Right lung (tissue), 5 donors: Measurements from ENCODE around the gene PICK1. TPM values are rescaled to one million over a fixed set of nuclear protein-coding genes. Genes with fewer than 3 reads are reported as not detected.
A peak's percentile ranks its signal among the peaks of the same experiment; 100 is the strongest.
"Not testable (repeated sequence)": the region's sequence is repeated elsewhere in the genome, so short reads cannot be mapped to it uniquely, and the experiment has no call there.

Experiments used
- DNase-seq, 2 donors: peaks; one replicate each; pipeline ENCODE4 v3.0.0-alpha.2; 2013
- polyA plus RNA-seq, 5 donors: library from polyadenylated mRNA; unstranded; fragments of 120-200 nt; gene quantifications; one replicate each; pipeline versions ENCODE4 v1.2.1 to v1.2.3, GENCODE V29; 2013; ENCODE audit warnings: inconsistent platforms in 1 of 5, low replicate concordance in 1 of 5; ENCODE audit not compliant: insufficient read length in 5 of 5, insufficient read depth in 1 of 5

PICK1 gene
- polyA plus RNA-seq, 5 donors: 21.1 to 31.6 (median 29.0) TPM

DNA sequence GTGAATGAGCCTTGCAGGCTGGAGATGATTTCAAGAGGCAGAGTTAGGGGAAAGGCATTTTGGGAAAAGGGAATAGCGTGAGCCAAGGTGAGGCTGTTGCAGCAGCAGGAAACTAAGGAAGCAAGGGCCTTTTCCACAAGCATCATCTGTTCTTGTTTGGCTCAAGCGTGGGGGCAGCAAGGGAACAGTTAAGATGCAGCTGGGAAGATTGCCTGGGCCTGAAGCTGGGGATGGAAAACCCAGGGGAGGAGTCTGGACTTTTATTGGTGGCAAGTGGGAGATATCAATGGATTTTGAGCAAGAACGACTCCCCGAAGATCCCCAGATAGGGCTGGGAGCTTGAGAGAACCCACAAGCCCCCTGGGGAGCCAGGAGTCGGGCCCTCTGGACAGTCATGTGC is 27.3 kb upstream of the PICK1 start:
- no peak for DNase-seq

DNA sequence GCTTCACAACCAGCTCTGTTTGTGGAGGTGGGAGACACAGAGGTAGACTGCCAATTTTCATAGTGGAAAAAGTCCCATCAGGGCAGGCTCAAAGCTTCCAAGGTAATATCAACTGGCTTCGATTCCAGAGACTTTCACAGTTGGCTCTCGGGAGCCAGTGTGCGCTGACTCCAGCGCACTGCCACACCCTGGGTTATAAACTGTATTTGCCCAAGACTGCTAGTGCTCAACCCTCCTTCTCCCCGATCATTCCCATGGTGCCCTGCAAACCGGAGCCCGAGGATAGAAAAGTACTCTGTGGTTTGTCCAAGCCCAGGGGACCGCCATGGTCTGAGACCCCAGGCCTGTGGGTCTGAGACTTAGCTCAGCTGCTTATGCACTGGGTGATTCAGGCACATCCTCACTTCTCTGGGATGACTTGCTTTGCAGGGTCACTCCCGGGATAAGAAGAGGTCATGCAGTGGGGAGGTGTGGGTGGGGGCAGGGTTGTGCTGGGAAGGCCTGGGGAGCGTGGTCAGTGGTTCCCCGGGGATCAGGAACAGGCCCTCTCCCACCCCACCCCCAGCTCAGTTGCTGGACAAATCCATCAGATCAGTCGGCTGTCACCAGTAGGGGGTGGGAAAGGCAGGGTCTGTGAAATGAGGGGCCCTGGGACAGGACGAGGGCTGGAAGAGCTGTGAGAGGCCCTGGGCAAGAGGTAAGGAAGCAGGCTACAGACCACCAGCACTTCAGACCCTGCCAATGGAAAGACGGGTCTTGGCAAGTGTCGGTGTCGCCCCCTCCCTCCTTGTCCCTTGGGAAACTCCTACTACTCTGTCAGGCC is 26.7 kb upstream of the PICK1 start:
- no peak for DNase-seq

DNA sequence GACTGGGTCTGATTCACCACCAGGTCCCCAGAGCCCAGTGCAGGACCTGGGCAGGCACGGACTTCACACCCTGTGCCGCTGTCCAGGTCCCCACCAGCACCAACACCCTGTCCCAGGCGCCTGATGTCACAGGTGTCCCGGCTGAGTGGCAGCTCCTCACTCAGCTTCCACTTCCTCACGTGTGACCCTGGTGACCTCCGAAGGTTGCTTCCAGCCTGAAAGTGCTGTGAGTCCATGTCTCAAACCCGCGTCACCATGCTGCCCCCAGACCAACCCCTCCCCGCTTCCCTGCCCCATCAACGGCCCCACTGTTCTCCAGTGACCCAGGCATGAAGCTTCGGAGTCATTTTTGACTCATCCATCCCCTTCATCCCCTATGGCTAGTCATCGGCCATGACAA is 25.7 kb upstream of the PICK1 start:
- DNase-seq: no peak

DNA sequence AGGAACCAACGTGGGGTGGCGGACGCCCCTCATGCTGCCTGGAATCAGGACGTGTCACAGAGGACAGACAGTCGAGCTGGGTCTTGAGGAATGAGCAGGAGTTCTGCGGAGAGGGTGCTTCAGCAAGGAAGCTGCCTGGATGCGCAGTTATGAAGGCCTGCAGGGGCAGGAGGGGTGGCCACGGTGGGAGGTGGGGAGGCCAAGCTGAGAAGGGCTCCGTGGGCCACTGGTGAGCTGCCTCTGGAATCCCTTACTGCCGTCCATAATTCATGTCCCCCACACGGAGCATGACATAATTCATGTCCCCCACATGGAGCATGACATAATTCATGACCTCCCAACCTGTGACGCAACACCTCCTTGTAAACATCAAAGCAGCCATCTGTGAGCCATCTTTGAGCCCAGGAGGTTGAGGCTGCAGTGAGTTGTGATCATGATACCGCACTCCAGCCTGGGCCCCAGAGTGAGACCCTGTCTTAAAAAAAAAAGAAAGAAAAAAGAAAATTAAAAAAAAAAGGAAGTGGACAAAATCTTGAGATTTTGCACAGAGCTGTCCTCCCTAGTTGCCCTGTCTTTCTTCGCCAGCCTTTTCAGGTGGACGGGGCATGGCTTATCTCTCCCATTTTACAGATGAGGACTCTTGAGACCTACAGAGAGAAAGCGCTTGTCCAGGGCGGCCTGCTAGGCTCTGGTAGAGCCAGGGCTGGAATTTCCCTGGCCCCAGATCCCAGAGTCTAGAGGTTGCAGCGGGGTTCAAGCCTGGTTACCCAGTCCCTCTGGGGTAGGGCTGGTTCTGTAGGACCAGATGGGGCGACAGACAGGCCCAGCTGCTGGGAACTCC is 24.3 kb upstream of the PICK1 start:
- DNase-seq: no peak

DNA sequence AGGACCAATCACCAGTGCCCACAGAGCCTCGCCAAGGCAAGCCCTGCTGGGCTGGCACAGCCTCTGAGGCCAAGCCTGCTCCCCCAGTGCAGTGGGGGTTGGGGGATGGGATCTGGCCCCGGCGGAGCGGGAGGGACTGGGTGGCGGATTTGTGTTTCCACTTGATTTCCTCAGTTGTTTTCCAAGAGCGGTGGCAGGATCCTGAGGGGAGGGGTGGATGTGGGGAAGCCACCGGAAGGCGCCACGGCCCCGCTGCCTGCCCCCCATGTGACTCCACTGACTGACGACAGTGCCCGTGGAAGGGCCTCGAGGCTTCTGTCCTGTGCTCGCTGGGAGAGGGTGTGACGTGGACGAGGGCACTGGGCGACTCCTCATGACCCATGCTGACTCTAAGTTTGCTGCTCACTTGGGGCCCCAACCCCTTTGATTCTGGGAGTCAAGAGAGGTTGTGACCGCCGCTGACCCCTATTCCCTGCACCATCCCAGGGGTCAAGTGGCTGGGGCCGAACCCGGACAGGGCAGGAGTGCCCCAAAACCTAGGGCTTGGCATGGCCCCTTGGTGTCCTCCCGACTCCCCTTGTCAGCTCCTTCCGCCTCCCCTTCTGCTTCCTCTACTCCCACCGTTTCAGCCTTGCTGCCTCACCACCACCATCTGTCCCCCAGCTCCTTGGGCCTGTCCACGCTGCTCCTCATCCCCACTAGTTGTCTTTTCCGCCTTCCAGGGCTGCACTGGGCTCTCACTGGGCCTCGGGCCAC is 23.5 kb upstream of the PICK1 start:
- no peak for DNase-seq

DNA sequence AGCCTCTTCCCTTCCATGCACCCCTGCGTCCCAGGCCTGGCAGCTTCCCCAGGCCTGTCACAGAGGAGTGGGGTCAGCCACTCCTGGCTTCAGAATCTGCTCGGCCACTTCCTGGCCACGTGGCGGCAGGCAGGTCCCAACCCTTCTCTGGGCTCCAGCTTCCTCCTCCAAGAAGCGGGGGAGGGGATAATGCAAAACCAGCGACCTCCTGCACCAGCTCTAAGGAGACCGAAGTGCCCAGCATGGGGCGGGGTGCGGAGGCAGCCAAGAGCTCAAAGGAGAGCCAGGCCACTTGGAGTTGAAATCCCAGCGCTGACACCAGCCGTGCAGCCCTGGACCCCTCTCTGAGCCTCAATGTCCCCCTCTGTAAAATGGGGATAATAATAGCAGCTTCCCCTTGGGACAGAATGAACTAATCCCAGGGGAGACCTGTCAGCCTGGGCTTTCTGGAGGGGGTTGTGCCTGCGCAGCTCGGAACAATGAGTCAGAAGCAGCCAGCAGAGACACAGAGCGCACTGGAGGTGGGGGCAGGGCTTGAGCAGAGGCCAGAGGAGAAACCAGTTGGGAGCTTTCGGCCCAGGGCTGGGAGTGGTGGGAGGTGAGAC is 22.8 kb upstream of the PICK1 start:
- peak; percentile 70 to 72 for DNase-seq

DNA sequence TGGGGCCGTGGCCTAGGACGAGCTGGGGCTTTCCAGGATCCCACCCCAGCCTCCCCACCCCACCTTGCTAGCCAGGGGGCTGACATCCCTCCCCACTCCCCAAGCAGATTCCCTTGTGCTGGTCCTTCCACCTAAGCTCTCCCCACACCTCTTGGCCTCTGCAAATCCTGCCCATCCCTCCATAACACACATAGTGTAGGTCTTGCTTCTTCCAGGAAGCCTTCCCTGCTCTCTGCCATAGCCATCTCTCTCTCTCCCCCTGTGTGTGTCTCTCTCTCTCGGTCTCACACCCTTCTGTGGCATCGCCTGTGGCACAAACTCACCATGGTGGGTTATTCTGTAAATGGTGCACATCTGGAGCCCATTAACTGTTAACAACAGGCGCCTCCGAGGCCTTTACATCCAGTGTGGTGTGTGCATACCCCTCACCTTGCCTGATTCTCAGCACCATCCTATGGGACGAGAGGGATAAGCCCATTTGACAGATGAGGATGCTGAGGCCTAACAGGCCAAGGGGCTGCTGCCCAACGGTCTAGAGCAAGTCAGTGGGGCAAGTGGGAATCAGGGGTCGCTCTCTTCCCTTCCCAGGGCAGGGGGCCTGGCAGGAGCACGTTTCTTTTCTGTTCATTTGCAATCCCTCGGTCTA is 22.2 kb upstream of the PICK1 start:
- DNase-seq: no peak

DNA sequence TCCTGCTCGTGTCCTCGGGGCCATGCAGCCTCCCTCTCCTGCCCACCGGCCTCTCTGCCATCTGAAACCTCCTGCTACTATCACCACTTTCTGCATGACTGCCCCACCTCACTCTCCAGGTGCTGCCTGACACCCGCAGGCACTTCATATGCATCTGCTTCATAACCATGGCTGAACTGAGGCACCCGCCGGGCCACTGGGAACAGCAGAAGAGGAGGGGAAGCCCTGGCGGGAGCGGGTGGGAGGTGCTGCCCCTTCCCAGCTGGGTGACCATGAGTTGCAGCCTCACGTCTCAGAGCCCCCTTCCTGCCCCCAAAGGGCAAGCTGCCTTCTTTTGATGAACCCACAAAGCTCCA is 21.7 kb upstream of the PICK1 start:
- no peak for DNase-seq

DNA sequence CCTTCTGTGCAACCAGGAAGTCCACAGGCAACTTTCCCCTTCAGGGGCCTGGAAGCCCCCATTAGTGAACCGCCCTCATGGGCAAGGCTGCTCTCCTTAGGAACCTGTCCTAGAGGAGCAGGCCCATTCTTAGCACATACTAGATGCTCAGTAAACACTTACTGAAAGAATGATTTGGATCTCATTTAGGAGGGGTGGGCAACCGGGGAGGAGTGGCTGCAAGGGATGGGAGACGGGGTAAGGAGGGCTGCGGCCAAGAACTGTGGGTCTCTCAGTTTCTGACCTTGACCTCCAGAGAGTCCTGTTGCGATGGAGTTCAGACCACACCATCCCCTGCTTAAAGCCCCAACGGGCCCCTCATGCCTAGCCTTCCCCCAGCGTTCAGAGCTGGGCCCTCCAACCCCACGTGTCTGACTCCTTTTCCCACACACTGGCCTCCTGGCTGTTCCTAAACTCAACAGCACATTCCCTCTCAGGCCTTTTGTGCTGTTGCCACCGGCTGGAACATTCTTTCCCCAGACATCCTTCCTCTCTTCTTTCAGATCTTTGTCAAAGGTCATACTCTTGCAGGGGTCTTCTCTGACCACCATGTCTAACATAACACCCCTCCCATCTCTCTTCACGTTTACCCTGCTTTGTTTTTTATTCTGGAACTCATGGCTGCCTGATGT is 20.7 kb upstream of the PICK1 start:
- DNase-seq: no peak

DNA sequence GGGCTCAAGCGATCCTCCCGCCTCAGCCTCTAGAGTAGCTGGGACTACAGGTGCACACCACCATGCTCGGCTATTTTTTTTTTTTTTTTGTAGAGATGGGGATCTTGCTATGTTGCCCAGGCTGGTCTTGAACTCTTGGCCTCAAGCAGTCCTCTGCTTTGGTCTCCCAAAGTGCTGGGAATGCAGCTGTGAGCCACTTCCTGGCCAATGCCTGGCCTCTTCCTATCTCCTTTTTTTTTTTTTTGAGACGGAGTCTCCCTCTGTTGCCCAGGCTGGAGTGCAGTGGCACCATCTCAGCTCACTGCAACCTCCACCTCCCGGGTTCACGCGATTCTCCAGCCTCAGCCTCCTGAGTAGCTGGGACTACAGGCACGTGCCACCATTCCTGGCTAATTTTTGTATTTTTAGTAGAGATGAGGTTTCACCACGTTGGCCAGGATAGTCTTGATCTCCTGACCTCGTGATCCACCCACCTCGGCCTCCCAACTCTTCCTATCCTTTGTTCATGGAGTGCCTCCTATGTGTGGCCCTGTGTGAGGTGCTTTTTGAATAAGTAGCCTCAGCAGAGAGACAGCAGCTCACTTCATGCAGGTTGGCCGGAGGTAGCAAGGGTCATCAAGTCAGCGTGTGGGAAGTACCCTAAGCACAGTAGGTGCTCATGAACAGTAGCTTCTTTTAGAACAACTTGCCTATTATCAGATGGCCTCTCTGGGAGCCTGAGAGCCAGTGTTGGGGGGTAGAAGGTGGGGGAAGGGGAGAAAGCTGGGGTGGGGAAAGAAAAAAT is 19.6 kb upstream of the PICK1 start:
- DNase-seq: not testable (repeated sequence)

DNA sequence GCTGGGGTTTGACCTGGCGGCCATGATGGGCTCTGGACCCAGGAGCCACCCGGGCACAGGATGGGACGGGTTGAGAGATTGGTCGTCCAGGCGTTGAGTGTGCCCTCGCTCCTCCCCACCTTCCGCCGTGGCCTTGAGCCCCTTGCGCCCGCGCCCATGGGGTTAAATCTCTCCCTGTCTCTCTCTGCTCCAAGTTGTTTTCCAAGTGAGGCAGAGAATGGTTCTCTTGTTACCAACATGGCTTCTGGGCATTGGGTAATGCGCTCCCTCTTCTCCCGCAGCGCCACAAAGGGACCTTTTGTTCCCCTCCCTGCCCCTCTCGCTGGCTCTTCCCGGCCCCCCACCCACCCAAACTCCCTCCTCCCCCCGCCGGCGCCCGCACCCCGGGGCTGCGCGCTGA is 18.8 kb upstream of the PICK1 start:
- DNase-seq: no peak

DNA sequence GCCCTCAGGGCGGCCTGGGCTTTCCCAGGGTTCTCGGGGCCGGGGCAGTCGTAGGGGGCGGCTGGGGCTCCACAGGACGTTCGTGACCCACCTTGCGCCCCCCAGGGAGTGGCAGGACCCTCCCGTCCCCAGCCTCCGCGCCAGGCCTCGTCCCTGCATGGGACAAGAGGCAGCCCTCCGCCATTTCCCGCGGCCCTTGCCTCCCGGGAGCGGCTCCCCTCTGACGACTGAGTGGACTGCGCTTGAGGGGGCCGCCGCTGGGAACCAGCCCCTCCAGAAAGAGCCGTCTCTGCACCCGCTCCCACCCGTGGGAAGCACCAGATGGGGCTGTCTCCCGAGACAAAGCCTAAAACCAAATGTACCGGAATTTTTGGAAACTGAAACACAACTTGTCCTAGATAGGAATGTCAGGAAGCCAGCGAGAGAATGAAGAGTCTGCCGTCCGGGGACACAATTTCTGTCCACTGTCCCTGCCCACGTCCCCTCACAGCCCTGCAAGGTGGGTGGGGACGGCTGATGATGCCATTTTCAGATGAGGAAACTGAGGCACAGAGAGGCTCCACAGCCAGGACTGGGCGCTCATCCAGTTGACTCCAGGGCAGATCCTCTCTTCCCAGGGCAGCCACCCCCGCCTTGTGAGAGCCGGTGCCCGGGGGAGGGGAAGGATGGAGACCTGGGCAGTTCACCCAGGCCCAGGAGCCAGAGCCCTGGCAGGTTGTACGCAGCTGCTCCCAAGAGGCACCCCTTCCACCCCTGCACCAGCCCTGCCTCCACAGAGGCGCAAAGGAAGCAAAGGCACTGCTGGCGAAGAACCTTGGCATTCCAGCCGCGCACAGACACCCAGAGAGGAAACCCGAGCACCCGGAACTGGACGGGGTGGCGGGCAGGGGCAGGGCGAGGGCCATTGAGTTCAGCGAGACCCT is 18.1 kb upstream of the PICK1 start:
- no peak for DNase-seq

DNA sequence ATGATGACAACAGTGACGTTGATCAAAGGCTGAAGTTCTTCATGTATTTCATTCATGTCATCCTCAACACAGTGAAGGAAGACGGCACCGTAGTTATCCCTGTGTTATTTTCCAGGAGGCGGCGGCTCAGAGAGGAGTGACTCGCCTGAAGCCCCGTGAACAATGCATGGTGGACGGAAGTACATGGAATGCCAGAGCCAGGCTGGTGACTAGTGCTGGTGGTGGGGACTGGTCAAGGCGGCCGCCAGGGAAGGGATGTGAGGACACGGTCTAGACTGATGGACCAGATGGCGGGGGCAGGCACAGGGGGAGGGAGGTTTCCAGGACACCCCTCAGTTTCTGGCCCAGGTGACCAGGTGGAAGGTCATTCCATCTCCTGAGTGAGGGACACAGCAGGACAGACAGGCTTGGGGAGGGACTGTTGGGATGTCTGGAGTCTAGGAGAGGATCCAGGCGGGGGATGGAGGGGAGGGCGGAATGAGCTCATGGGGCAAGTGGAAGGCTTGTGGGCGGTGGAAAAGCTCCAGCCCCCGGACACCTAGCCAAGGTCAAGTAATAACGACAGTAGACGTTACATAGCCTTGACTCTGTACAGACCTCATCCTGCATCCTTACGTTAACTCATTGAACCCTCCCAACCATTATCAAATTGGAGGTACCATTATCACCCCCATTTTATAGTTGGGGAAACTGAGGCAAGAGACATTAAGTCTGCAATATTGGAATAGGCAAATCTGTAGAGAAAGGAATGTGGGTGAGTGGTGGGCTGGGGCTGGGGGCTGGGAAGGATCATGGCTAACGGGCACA is 16.0 kb upstream of the PICK1 start:
- no peak for DNase-seq

DNA sequence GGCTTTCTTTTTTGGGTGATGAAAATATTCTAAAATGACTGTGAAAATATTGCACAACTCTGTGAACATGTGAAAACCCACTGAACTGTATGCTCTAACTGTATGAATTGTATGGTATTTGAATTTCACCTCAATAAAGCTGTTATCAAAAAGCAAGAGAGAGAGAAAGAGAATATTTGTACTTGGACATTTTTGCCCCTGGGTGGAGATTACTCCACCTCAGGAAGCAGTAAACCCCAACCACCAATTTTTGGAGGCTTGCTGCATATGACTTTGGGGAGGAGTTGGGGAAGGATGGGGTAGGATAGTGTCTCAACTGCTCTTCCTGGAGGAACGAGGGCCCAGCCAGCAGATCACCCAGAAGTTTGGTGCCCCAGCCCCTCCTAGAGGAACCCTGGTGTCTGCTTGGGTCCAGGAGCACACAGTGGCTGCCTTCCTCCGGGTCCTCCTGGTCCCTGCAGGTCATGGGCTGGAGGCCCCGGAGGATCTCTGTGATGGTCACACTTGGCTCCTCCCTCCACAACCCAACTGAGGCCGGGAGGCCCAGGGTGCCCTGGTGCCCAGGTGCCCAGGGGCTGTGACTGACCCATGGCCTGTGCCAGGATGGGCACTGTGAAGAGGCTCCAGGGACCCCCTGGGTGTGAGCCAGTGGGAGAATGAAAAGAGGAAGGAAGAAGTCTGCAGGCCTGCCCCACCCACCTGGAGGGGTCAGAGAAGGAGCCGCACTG is 15.3 kb upstream of the PICK1 start:
- no peak for DNase-seq

DNA sequence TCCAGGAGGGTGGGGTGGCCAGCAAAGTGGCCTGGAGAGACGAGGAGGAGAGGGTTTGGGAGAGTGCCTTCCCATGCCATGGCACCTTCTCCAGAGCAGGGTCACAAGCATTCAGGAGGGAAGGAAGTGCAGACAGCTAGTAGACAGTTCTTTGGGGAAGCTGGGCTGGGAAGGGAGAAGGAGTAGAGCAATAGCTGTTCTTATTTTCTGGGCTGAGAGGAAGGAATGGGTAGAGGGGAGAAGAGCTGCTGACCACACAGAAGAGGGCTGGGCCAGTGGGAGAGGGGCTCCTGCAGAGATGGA is 14.8 kb upstream of the PICK1 start:
- no peak for DNase-seq

DNA sequence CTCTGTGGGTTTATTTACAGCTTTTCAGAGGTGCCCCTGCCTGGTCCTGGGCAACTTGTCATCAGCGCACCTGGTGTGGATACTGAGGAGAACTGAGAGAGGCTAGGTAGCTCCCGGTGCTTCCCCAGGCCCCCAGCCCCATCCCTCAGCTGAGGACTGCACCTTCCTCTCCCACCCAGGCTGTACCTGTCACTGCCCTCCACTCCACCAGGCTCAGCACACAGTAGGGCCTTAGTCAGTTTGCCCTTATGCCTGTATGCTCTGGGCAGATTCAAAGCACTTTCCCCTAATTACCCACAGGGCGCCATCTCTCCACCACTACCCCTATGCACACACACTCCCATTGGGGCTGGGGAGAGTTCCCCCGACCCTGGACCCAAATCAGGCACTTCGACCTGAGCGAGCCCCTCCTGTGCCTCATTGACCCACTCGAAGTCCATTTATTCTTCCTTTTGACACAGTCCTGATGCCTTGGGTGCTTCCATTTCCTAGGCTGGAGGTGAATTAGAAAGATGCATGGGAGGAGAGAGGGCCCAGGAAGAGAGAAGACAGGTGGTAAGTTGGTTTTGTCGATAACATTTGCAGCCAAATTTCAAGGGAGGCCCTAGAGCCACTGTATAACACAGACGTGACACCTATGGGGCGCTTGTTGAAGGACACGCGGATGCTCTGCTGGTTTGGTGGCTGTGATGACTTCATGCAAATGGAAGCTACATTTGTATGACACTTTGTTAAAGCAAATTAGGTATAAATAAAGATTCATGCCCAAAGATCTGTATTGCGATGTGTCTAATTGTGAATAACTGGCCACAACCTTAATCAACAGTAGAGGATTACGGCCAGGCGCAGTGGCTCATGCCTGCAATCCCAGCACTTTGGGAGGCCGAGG is 13.8 kb upstream of the PICK1 start:
- no peak for DNase-seq
